ENCODE data around the gene PTPN20.

GRCh38 chr10:47037654-47038425 lies 126.6 kb downstream of the PTPN20 start:
- no peak for TF ChIP-seq REST (IDR thresholded peaks at IDR 0.05; ENCODE audit: low read depth)
- TF ChIP-seq CEBPB (IDR thresholded peaks at IDR 0.05) = no peak
- no peak for TF ChIP-seq RAD21 (IDR thresholded peaks at IDR 0.05; ENCODE audit: low read depth)
- no peak for TF ChIP-seq MAX (IDR thresholded peaks at IDR 0.05)
- TF ChIP-seq TCF12 (IDR thresholded peaks at IDR 0.05; ENCODE audit: low read depth) = no peak
- TF ChIP-seq ZBTB7A (IDR thresholded peaks at IDR 0.05; ENCODE audit: low read depth) = no peak
- TF ChIP-seq USF1 (IDR thresholded peaks at IDR 0.05) = no peak
- no peak for TF ChIP-seq CREB1 (IDR thresholded peaks at IDR 0.05; ENCODE audit: low read depth)
- no peak for TF ChIP-seq TEAD4 (IDR thresholded peaks at IDR 0.05)
- no peak for TF ChIP-seq YY1 (IDR thresholded peaks at IDR 0.05; ENCODE audit: low read depth)
- no peak for TF ChIP-seq EP300 (IDR thresholded peaks at IDR 0.05; ENCODE audit: borderline replicate concordance)
- no peak for TF ChIP-seq EGR1 (IDR thresholded peaks at IDR 0.05)

Data from Ishikawa (cell line).